Activated CD4-positive, alpha-beta T cell treated with anti-CD3 and anti-CD28 coated beads, Interleukin-2, amount 10 ng/mL, durations not matched to agents 24 days and 14 days (primary cell): ENCODE results near the gene FARP2. TPM values are rescaled to one million over a fixed set of nuclear protein-coding genes. Genes with fewer than 3 reads are reported as not detected.

Experiments
- DNase-seq: peaks from one replicate; pipeline ENCODE4 v3.0.0; 2022
- H3K27ac Mint-ChIP-seq: one replicate; pipeline ENCODE4 v1.8.0; 2022; ENCODE audit warnings: mild to moderate bottlenecking, mixed read lengths
- H3K27me3 Mint-ChIP-seq: one replicate; pipeline ENCODE4 v1.8.0; 2022; ENCODE audit warnings: mixed read lengths
- H3K36me3 Mint-ChIP-seq: one replicate; pipeline ENCODE4 v1.8.0; 2022; ENCODE audit warnings: low read depth, mild to moderate bottlenecking, mixed read lengths
- H3K4me1 Mint-ChIP-seq: one replicate; pipeline ENCODE4 v1.8.0; 2021; ENCODE audit warnings: mixed read lengths
- H3K4me3 Mint-ChIP-seq: one replicate; pipeline ENCODE4 v1.8.0; 2022; ENCODE audit warnings: mild to moderate bottlenecking, moderate library complexity, mixed read lengths
- H3K9me3 Mint-ChIP-seq: one replicate; pipeline ENCODE4 v1.8.0; 2021; ENCODE audit warnings: mixed read lengths
- intact Hi-C: fragments of 100-400 bp; cut with micrococcal nuclease; formaldehyde crosslinking; loops from one replicate; pipeline ENCODE4 v1.15.1; 2023
- total RNA-seq: library from RNA; stranded (reverse); gene quantifications from 2 replicates; pipeline ENCODE4 v1.2.3, GENCODE V29; 2022

The FARP2 gene
- total RNA-seq, 1 donor from 2014 or later: 36.5 TPM

GRCh38 chr2:241535871-241536655 is 180.0 kb downstream of the FARP2 start:
- intact Hi-C loops: no loop called here
- Mint-ChIP-seq H3K9me3 (no peaks in the 10 kb centered on the region), H3K4me1 (no peaks in the 10 kb centered on the region), H3K27me3 (peaks cover 7% of the 10 kb centered on the region), H3K27ac (no peak overlapping the region), H3K36me3 (no peaks in the 10 kb centered on the region), H3K4me3 (no peak overlapping the region)
- DNase-seq: no peak

GRCh38 chr2:241538838-241539615 is 182.9 kb downstream of the FARP2 start:
- H3K4me3 Mint-ChIP-seq: no peak overlapping the region
- H3K36me3 Mint-ChIP-seq: no peaks in the 10 kb centered on the region
- no peaks in the 10 kb centered on the region for H3K9me3 Mint-ChIP-seq
- no peak for DNase-seq
- peaks cover 17% of the 10 kb centered on the region for H3K27me3 Mint-ChIP-seq
- no peaks in the 10 kb centered on the region for H3K4me1 Mint-ChIP-seq
- intact Hi-C loops: no loop called here
- H3K27ac Mint-ChIP-seq: no peak overlapping the region

- Mint-ChIP-seq H3K27ac (no peak overlapping the region), H3K4me3 (no peak overlapping the region), H3K36me3 (no peaks in the 10 kb centered on the region), H3K27me3 (peaks cover 17% of the 10 kb centered on the region), H3K4me1 (no peaks in the 10 kb centered on the region), H3K9me3 (no peaks in the 10 kb centered on the region)
- intact Hi-C loops: no loop called here
- DNase-seq: no peak
These were observed 183.7 kb downstream of the FARP2 start for GRCh38 chr2:241539616-241540374.

GRCh38 chr2:241540401-241540770 is 184.3 kb downstream of the FARP2 start:
- peak overlapping the region; percentile 75 for H3K4me3 Mint-ChIP-seq
- H3K27me3 Mint-ChIP-seq: peaks cover 17% of the 10 kb centered on the region
- intact Hi-C loops: no loop called here
- DNase-seq: no peak
- no peaks in the 10 kb centered on the region for H3K36me3 Mint-ChIP-seq
- no peaks in the 10 kb centered on the region for H3K9me3 Mint-ChIP-seq
- H3K27ac Mint-ChIP-seq: no peak overlapping the region
- no peaks in the 10 kb centered on the region for H3K4me1 Mint-ChIP-seq

GRCh38 chr2:241540771-241541561 is 184.9 kb downstream of the FARP2 start:
- no peaks in the 10 kb centered on the region for H3K4me1 Mint-ChIP-seq
- H3K27me3 Mint-ChIP-seq: peaks cover 17% of the 10 kb centered on the region
- intact Hi-C loops: loop anchor here (1.0 kb wide), 2 partner anchors 33 to 340 kb away; partner anchors contain the start of gene STK25
- H3K4me3 Mint-ChIP-seq: peak overlapping the region; percentile 75
- DNase-seq: peak; percentile 90
- no peaks in the 10 kb centered on the region for H3K36me3 Mint-ChIP-seq
- H3K27ac Mint-ChIP-seq: no peak overlapping the region
- no peaks in the 10 kb centered on the region for H3K9me3 Mint-ChIP-seq

- no peak for DNase-seq
- Mint-ChIP-seq H3K27ac (no peak overlapping the region), H3K9me3 (no peaks in the 10 kb centered on the region), H3K27me3 (peaks cover 17% of the 10 kb centered on the region), H3K4me3 (no peak overlapping the region), H3K4me1 (no peaks in the 10 kb centered on the region), H3K36me3 (no peaks in the 10 kb centered on the region)
- intact Hi-C loops: loop anchor here (1.0 kb wide), 2 partner anchors 33 to 340 kb away; partner anchors contain the start of gene STK25
These were observed 185.6 kb downstream of the FARP2 start for GRCh38 chr2:241541564-241542277.

GRCh38 chr2:241542278-241542605 is 186.2 kb downstream of the FARP2 start:
- intact Hi-C loops: no loop called here
- H3K4me3 Mint-ChIP-seq: no peak overlapping the region
- H3K36me3 Mint-ChIP-seq: no peaks in the 10 kb centered on the region
- no peak overlapping the region for H3K27ac Mint-ChIP-seq
- H3K27me3 Mint-ChIP-seq: peaks cover 17% of the 10 kb centered on the region
- H3K9me3 Mint-ChIP-seq: no peaks in the 10 kb centered on the region
- no peak for DNase-seq
- no peaks in the 10 kb centered on the region for H3K4me1 Mint-ChIP-seq

Other genes starting within 250 kb of the FARP2 start
- gene PASK, start 206.8 kb upstream of the FARP2 start, total RNA-seq: 87.5 and 92.0 TPM in 2 replicates
- 111 and 113 TPM in 2 replicates for gene PPP1R7, start 205.8 kb upstream of the FARP2 start, total RNA-seq
- gene ANO7, start 167.6 kb upstream of the FARP2 start, total RNA-seq: 2.8 and 3.5 TPM in 2 replicates
- 266 and 270 TPM in 2 replicates for gene HDLBP, start 40.6 kb upstream of the FARP2 start, total RNA-seq
- 212 and 215 TPM in 2 replicates for gene SEPTIN2, start 40.4 kb upstream of the FARP2 start, total RNA-seq
- gene STK25, start 152.3 kb downstream of the FARP2 start, total RNA-seq: 121 and 145 TPM in 2 replicates
- gene BOK, start 202.5 kb downstream of the FARP2 start, total RNA-seq: 0.17 and 0.77 TPM in 2 replicates